CD4-positive, alpha-beta memory T cell (primary cell): Measurements from ENCODE around the gene TUBGCP2. TPM values are rescaled to one million over a fixed set of nuclear protein-coding genes. Genes with fewer than 3 reads are reported as not detected.

Experiments used
- CTCF ChIA-PET: fragments of 350-600 bp; sonication (Branson Sonifier 250); formaldehyde crosslinking; loops from one replicate; lab custom pipeline; 2021; ENCODE audit warnings: inconsistent platforms; ENCODE audit not compliant: partially characterized antibody; lab: Charles Lee
- POLR2A ChIA-PET: fragments of 350-600 bp; sonication (Branson Sonifier 250); formaldehyde crosslinking; loops from one replicate; lab custom pipeline; 2021; ENCODE audit not compliant: partially characterized antibody; lab: Charles Lee
- DNase-seq, 5 donors: peaks; one replicate each; pipeline versions ENCODE4 v3.0.0 to v3.0.0-alpha.2; 2020 to 2022; ENCODE audit warnings: mixed read lengths in 1 of 5
- H3K27ac ChIP-seq: one replicate; pipeline ENCODE4 v1.7.0; 2013; ENCODE audit warnings: low read depth, low read length
- H3K27me3 ChIP-seq: 2 replicates; pipeline ENCODE4 v1.7.0; 2013; ENCODE audit warnings: mild to moderate bottlenecking, low read length, moderate library complexity; ENCODE audit not compliant: insufficient read depth
- H3K36me3 ChIP-seq: 2 replicates; pipeline ENCODE4 v1.7.0; 2013; ENCODE audit warnings: mild to moderate bottlenecking, low read length, moderate library complexity; ENCODE audit not compliant: insufficient read depth
- H3K4me1 ChIP-seq: 2 replicates; pipeline ENCODE4 v1.7.0; 2013; ENCODE audit warnings: mild to moderate bottlenecking, low read length, moderate library complexity; ENCODE audit not compliant: insufficient read depth
- H3K4me3 ChIP-seq, 2 donors: one replicate each; pipeline ENCODE4 v1.7.0; 2013; ENCODE audit warnings: low read length in 2 of 2, mild to moderate bottlenecking in 1 of 2
- H3K9me3 ChIP-seq, 2 donors: one replicate each; pipeline ENCODE4 v1.7.0; 2013; ENCODE audit warnings: low read length in 2 of 2, control low read depth in 1 of 2; ENCODE audit not compliant: control insufficient read depth in 1 of 2
- H3K27ac Mint-ChIP-seq, 7 donors: one replicate each; pipeline ENCODE4 v1.8.0; 2020 to 2021; ENCODE audit warnings: mixed read lengths in 7 of 7, mild to moderate bottlenecking in 6 of 7, inconsistent platforms in 3 of 7, moderate library complexity in 3 of 7
- H3K27me3 Mint-ChIP-seq, 2 donors: one replicate each; pipeline ENCODE4 v1.8.0; 2020 to 2021; ENCODE audit warnings: mixed read lengths in 2 of 2
- H3K36me3 Mint-ChIP-seq, 2 donors: one replicate each; pipeline ENCODE4 v1.8.0; 2020 to 2021; ENCODE audit warnings: mixed read lengths in 2 of 2, inconsistent platforms in 1 of 2, mild to moderate bottlenecking in 1 of 2
- H3K4me1 Mint-ChIP-seq, 4 donors: one replicate each; pipeline ENCODE4 v1.8.0; 2020 to 2021; ENCODE audit warnings: mixed read lengths in 4 of 4, mild to moderate bottlenecking in 1 of 4
- H3K4me3 Mint-ChIP-seq, 8 donors: one replicate each; pipeline ENCODE4 v1.8.0; 2020 to 2021; ENCODE audit warnings: mixed read lengths in 8 of 8, mild to moderate bottlenecking in 7 of 8, moderate library complexity in 6 of 8, inconsistent platforms in 3 of 8
- H3K9me3 Mint-ChIP-seq, 8 donors: one replicate each; pipeline ENCODE4 v1.8.0; 2020 to 2021; ENCODE audit warnings: mixed read lengths in 8 of 8, mild to moderate bottlenecking in 5 of 8, inconsistent platforms in 3 of 8, moderate library complexity in 1 of 8
- intact Hi-C: fragments of 100-400 bp; cut with micrococcal nuclease; formaldehyde crosslinking; loops from one replicate; pipeline ENCODE4 v1.15.1; 2023
- polyA plus RNA-seq, 2 donors: library from polyadenylated mRNA; unstranded; fragments of 300-500 nt; fragmentation: Illumina TruSeq; gene quantifications; one replicate each; pipeline ENCODE4 v1.2.3, GENCODE V29; 2021
- total RNA-seq, 2 experiments: library from RNA; stranded (reverse); gene quantifications; one replicate each; pipeline ENCODE4 v1.2.3, GENCODE V29; 2021

Gene TUBGCP2
- total and polyA plus RNA-seq, 4 experiments from 2014 or later = 14.1 to 74.0 (median 53.7) TPM

- POLR2A ChIA-PET = interaction anchor here (13.2 kb wide), 1 partner anchor 20 kb away, joined by 236 read pairs; the partner anchor contains the start of gene ADAM8
- H3K27ac Mint-ChIP-seq = no peak overlapping the region
- Histone ChIP-seq H3K27ac (no peak overlapping the region), H3K9me3 (no peaks in the 10 kb centered on the region), H3K4me1 (peaks cover 34% of the 10 kb centered on the region), H3K4me3 (no peak overlapping the region), H3K27me3 (no peaks in the 10 kb centered on the region), H3K36me3 (no peaks in the 10 kb centered on the region)
- CTCF ChIA-PET = no interaction called here
- H3K9me3 Mint-ChIP-seq = no peaks in the 10 kb centered on the region
- H3K36me3 Mint-ChIP-seq = peaks cover 0 to 4% of the 10 kb centered on the region in 2 donors
- no peak overlapping the region for H3K4me3 Mint-ChIP-seq
- H3K4me1 Mint-ChIP-seq = peaks cover 12 to 37% (median 25%) of the 10 kb centered on the region in 4 donors
- H3K27me3 Mint-ChIP-seq = peaks cover 0 to 4% of the 10 kb centered on the region in 2 donors
- intact Hi-C loops = loop anchor here (10.0 kb wide), 1 partner anchor 1351 kb away; the partner anchor contains the start of gene PPP2R2D
- DNase-seq = no peak
Measured at GRCh38 chr10:133255323-133255722, 53.3 kb downstream of the TUBGCP2 start.

GRCh38 chr10:133254421-133255120 lies 54.1 kb downstream of the TUBGCP2 start:
- DNase-seq = no peak
- peaks cover 0 to 4% of the 10 kb centered on the region in 2 donors for H3K36me3 Mint-ChIP-seq
- H3K27ac Mint-ChIP-seq = peak overlapping the region in 4 of 7 donors; percentile 67 to 86 (median 71)
- intact Hi-C loops = loop anchor here (10.0 kb wide), 1 partner anchor 1350 kb away; the partner anchor contains the start of gene PPP2R2D
- H3K36me3 ChIP-seq = no peaks in the 10 kb centered on the region
- H3K27me3 Mint-ChIP-seq = peaks cover 0 to 4% of the 10 kb centered on the region in 2 donors
- H3K4me3 ChIP-seq = no peak overlapping the region
- POLR2A ChIA-PET = interaction anchor here (13.2 kb wide), 1 partner anchor 21 kb away, joined by 236 read pairs; the partner anchor contains the start of gene ADAM8
- peaks cover 28% of the 10 kb centered on the region for H3K4me1 ChIP-seq
- no peaks in the 10 kb centered on the region for H3K27me3 ChIP-seq
- no peaks in the 10 kb centered on the region for H3K9me3 Mint-ChIP-seq
- CTCF ChIA-PET = no interaction called here
- peaks cover 10 to 30% (median 20%) of the 10 kb centered on the region in 4 donors for H3K4me1 Mint-ChIP-seq
- H3K9me3 ChIP-seq = no peaks in the 10 kb centered on the region
- H3K27ac ChIP-seq = no peak overlapping the region
- no peak overlapping the region for H3K4me3 Mint-ChIP-seq

GRCh38 chr10:133253361-133253955 lies 55.2 kb downstream of the TUBGCP2 start:
- no peaks in the 10 kb centered on the region for H3K27me3 ChIP-seq
- H3K4me3 ChIP-seq = no peak overlapping the region
- peaks cover 16% of the 10 kb centered on the region for H3K4me1 ChIP-seq
- Mint-ChIP-seq H3K9me3 (no peaks in the 10 kb centered on the region), H3K36me3 (no peaks in the 10 kb centered on the region), H3K4me1 (peaks cover 8 to 21% (median 13%) of the 10 kb centered on the region in 4 donors), H3K27me3 (no peaks in the 10 kb centered on the region), H3K27ac (peak overlapping the region in 1 of 7 donors; percentile 24), H3K4me3 (no peak overlapping the region)
- intact Hi-C loops = loop anchor here (10.0 kb wide), 1 partner anchor 1349 kb away; the partner anchor contains the start of gene PPP2R2D
- no peak overlapping the region for H3K27ac ChIP-seq
- no peak for DNase-seq
- H3K36me3 ChIP-seq = no peaks in the 10 kb centered on the region
- CTCF ChIA-PET = no interaction called here
- POLR2A ChIA-PET = no interaction called here
- no peaks in the 10 kb centered on the region for H3K9me3 ChIP-seq

- CTCF ChIA-PET = no interaction called here
- no peak for DNase-seq
- peaks cover 4% of the 10 kb centered on the region for H3K4me1 ChIP-seq
- intact Hi-C loops = loop anchor here (10.0 kb wide), 1 partner anchor 1347 kb away; the partner anchor contains the start of gene PPP2R2D
- Mint-ChIP-seq H3K4me3 (no peak overlapping the region), H3K27ac (no peak overlapping the region), H3K36me3 (no peaks in the 10 kb centered on the region), H3K9me3 (no peaks in the 10 kb centered on the region), H3K27me3 (no peaks in the 10 kb centered on the region), H3K4me1 (peaks cover 2 to 9% (median 7%) of the 10 kb centered on the region in 4 donors)
- no peaks in the 10 kb centered on the region for H3K27me3 ChIP-seq
- H3K9me3 ChIP-seq = no peaks in the 10 kb centered on the region
- no peak overlapping the region for H3K4me3 ChIP-seq
- H3K27ac ChIP-seq = no peak overlapping the region
- POLR2A ChIA-PET = no interaction called here
- H3K36me3 ChIP-seq = no peaks in the 10 kb centered on the region
Measured at GRCh38 chr10:133252223-133252552, 56.5 kb downstream of the TUBGCP2 start.

GRCh38 chr10:133251388-133252222 lies 57.1 kb downstream of the TUBGCP2 start:
- Histone ChIP-seq H3K4me3 (no peak overlapping the region), H3K9me3 (no peaks in the 10 kb centered on the region), H3K27ac (no peak overlapping the region), H3K36me3 (no peaks in the 10 kb centered on the region), H3K27me3 (no peaks in the 10 kb centered on the region), H3K4me1 (no peaks in the 10 kb centered on the region)
- CTCF ChIA-PET = no interaction called here
- no peak overlapping the region for H3K27ac Mint-ChIP-seq
- DNase-seq = no peak
- peaks cover 0 to 8% (median 5%) of the 10 kb centered on the region in 4 donors for H3K4me1 Mint-ChIP-seq
- intact Hi-C loops = loop anchor here (10.0 kb wide), 1 partner anchor 1347 kb away; the partner anchor contains the start of gene PPP2R2D
- H3K36me3 Mint-ChIP-seq = no peaks in the 10 kb centered on the region
- H3K4me3 Mint-ChIP-seq = no peak overlapping the region
- no peaks in the 10 kb centered on the region for H3K9me3 Mint-ChIP-seq
- no peaks in the 10 kb centered on the region for H3K27me3 Mint-ChIP-seq
- POLR2A ChIA-PET = no interaction called here

GRCh38 chr10:133249975-133250754 lies 58.5 kb downstream of the TUBGCP2 start:
- H3K9me3 Mint-ChIP-seq = no peaks in the 10 kb centered on the region
- ChIA-PET POLR2A (no interaction called here), CTCF (no interaction called here)
- H3K4me3 Mint-ChIP-seq = no peak overlapping the region
- H3K4me3 ChIP-seq = no peak overlapping the region
- H3K4me1 Mint-ChIP-seq = peaks cover 0 to 8% (median 5%) of the 10 kb centered on the region in 4 donors
- peaks cover 3% of the 10 kb centered on the region in 2 donors for H3K27me3 Mint-ChIP-seq
- H3K9me3 ChIP-seq = no peaks in the 10 kb centered on the region
- DNase-seq = no peak
- H3K4me1 ChIP-seq = no peaks in the 10 kb centered on the region
- H3K27ac ChIP-seq = no peak overlapping the region
- H3K36me3 Mint-ChIP-seq = no peaks in the 10 kb centered on the region
- H3K36me3 ChIP-seq = no peaks in the 10 kb centered on the region
- intact Hi-C loops = loop anchor here (10.0 kb wide), 1 partner anchor 1345 kb away; the partner anchor contains the start of gene PPP2R2D
- H3K27me3 ChIP-seq = no peaks in the 10 kb centered on the region
- peak overlapping the region in 4 of 7 donors; percentile 3 to 68 (median 36) for H3K27ac Mint-ChIP-seq
